ENCODE measurements around the gene VAPA. TPM values are rescaled to one million over a fixed set of nuclear protein-coding genes. Genes with fewer than 3 reads are reported as not detected.
A peak's percentile ranks its signal among the peaks of the same experiment; 100 is the strongest.

VAPA gene
- 208 TPM for total RNA-seq
- long read RNA-seq, full-length matches to known transcripts, result 371 of 401 reads
- long read RNA-seq, partial matches to known transcripts, result 1 of 401 reads
- long read RNA-seq, other reads (novel, unspliced or antisense), result 29 of 401 reads

- no peak for TF ChIP-seq CTCF (IDR thresholded peaks at IDR 0.05; ENCODE audit: borderline replicate concordance)
- Histone ChIP-seq H3K4me1 (peaks cover 52% of the 10 kb centered on the region), H3K9me3 (replicated peaks) (no peaks in the 10 kb centered on the region), H3K27ac (replicated peaks) (peak within 1 kb of the TSS; percentile 100), H3K27me3 (ENCODE audit: low read depth) (no peaks in the 10 kb centered on the region), H3K36me3 (no peaks in the 10 kb centered on the region), H3K4me3 (peak within 1 kb of the TSS; percentile 96)
- peak; percentile 96 for DNase-seq
- intact Hi-C loops (cut with micrococcal nuclease), result no loop called here
Measured at GRCh38 chr18:9913526-9914333, at the start of gene VAPA. Gene VAPA, plus strand, starts transcription at chr18:9914016. Its CDS starts 241 bp downstream, at chr18:9914257.

- no peak for DNase-seq
- H3K4me1 ChIP-seq, result no peaks in the 10 kb centered on the region
- no peak for TF ChIP-seq CTCF (IDR thresholded peaks at IDR 0.05; ENCODE audit: borderline replicate concordance)
- no peaks in the 10 kb centered on the region for H3K27me3 ChIP-seq (ENCODE audit: low read depth)
- no peak overlapping the region for H3K27ac ChIP-seq (replicated peaks)
- no peaks in the 10 kb centered on the region for H3K36me3 ChIP-seq
- no peak overlapping the region for H3K4me3 ChIP-seq
- H3K9me3 ChIP-seq (replicated peaks), result peaks cover 20% of the 10 kb centered on the region
- intact Hi-C loops (cut with micrococcal nuclease), result no loop called here
Measured at GRCh38 chr18:9865764-9866490, 47.9 kb upstream of the VAPA start.

GRCh38 chr18:9866627-9867026 is 47.2 kb upstream of the VAPA start:
- Histone ChIP-seq H3K27me3 (ENCODE audit: low read depth) (no peaks in the 10 kb centered on the region), H3K9me3 (replicated peaks) (peaks cover 20% of the 10 kb centered on the region), H3K27ac (replicated peaks) (no peak overlapping the region), H3K4me3 (no peak overlapping the region), H3K4me1 (no peaks in the 10 kb centered on the region), H3K36me3 (no peaks in the 10 kb centered on the region)
- intact Hi-C loops (cut with micrococcal nuclease), result no loop called here
- TF ChIP-seq CTCF (IDR thresholded peaks at IDR 0.05; ENCODE audit: borderline replicate concordance), result no peak
- no peak for DNase-seq

- no peak for DNase-seq
- Histone ChIP-seq H3K27me3 (ENCODE audit: low read depth) (no peaks in the 10 kb centered on the region), H3K36me3 (no peaks in the 10 kb centered on the region), H3K27ac (replicated peaks) (no peak overlapping the region), H3K9me3 (replicated peaks) (peaks cover 20% of the 10 kb centered on the region), H3K4me3 (no peak overlapping the region), H3K4me1 (no peaks in the 10 kb centered on the region)
- intact Hi-C loops (cut with micrococcal nuclease), result no loop called here
- no peak for TF ChIP-seq CTCF (IDR thresholded peaks at IDR 0.05; ENCODE audit: borderline replicate concordance)
Measured at GRCh38 chr18:9867071-9867594, 46.7 kb upstream of the VAPA start.

- Histone ChIP-seq H3K9me3 (replicated peaks) (peaks cover 20% of the 10 kb centered on the region), H3K27ac (replicated peaks) (no peak overlapping the region)
- no peak for TF ChIP-seq CTCF (IDR thresholded peaks at IDR 0.05; ENCODE audit: borderline replicate concordance)
Measured at GRCh38 chr18:9868857-9869714, 44.7 kb upstream of the VAPA start.

More at GRCh38 chr18:9868857-9869714, 44.7 kb upstream of the VAPA start:
- no peaks in the 10 kb centered on the region for H3K27me3 ChIP-seq (ENCODE audit: low read depth)
- H3K4me1 ChIP-seq, result no peaks in the 10 kb centered on the region
- intact Hi-C loops (cut with micrococcal nuclease), result no loop called here
- no peak for DNase-seq
- H3K4me3 ChIP-seq, result no peak overlapping the region
- no peaks in the 10 kb centered on the region for H3K36me3 ChIP-seq
